GM19099 (cell line): ENCODE measurements around the gene KREMEN1.

Experiments
- POLR2A ChIP-seq: IDR thresholded peaks from 3 replicates; pipeline ENCODE4 v1.6.1; 2011; ENCODE audit warnings: low read depth; ENCODE audit not compliant: insufficient read length; ENCODE audit errors: extremely low read depth

KREMEN1 gene

GRCh38 chr22:29195118-29195963 is 122.5 kb downstream of the KREMEN1 start:
- no peak for TF ChIP-seq POLR2A

DNA sequence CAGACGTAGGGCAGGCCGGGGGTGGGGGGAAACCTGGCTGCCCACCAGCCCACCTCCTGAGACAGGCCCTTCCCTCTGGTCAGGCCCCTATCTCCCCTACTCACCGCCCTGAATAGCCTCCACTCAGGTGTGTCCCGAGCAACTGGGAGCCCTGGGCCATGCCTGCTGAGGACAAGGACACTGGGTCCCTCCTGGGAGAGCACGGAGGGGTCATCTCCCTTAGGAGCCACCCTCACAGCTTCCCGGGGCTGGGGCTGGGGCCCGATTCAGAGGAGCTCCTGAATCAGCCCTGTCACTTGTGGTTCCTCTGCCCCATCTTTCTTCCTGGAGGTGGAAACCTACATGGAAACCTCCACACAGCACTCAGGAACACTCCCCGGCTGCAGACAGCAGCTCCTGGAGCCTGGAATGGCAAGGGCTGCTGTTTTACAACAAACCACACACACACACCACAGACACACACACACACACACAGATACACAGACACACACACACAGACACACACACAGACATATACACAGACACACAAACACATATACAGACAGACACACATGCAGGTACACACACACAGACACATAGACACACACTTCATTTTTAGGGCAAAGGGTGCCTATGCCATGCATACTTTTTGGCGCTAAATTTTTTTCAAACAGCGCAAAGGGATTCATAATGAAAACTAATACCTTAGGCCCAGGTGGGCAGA is 123.3 kb downstream of the KREMEN1 start:
- TF ChIP-seq POLR2A: no peak

GRCh38 chr22:29197096-29197495 is 124.3 kb downstream of the KREMEN1 start:
- no peak for TF ChIP-seq POLR2A

DNA sequence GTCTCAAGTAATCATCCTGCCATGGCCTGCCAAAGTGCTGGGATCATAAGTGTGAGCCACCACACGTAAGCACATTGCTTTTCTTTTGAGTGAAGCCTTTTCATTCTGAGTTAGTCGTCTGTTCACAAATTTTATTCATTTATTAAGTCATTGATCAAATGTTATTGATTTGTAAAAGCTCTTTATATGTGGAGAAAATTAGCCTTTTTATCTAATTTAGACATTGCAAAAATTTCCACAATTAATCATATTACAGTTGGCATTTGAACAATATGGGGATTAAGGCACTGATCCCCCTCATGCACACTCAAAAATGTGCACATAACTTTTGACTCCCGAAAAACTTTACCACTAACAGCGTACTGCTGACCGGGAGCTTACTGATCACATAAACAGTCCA is 125.4 kb downstream of the KREMEN1 start:
- TF ChIP-seq POLR2A: no peak

DNA sequence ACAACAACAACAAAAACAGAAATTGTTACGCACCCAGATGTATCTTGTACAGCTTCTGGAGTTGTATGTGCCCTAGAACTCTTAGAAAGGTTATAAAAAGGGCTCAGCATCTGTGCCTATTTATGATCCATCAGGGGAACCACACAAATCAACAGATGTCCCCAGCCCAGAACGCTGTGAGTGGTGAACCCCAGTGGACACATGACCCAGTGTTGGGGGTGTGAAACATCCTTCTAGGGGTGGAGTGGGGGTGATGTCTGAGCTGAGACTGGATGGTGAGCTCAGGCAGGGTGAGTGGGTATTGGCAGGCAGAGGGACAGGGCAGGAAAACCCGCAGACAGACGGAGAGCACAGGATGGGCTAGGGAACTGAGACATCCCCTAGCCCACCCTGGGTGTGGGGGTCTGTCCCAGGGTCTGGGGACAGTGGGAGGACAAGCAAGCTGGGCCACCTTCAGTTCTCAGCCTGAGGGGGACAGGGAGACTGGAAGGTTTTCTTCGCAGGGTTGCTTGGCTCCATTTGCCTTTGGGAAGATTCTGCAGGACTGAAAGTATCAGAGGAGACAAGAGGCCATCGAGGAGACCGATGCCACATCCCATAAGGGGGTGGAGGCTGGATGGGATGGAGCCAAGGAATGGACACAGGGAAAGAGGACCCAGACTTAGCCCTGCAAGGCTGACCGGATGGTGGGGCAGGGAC is 127.0 kb downstream of the KREMEN1 start:
- TF ChIP-seq POLR2A: no peak

GRCh38 chr22:29200901-29201300 is 128.1 kb downstream of the KREMEN1 start:
- TF ChIP-seq POLR2A: no peak

DNA sequence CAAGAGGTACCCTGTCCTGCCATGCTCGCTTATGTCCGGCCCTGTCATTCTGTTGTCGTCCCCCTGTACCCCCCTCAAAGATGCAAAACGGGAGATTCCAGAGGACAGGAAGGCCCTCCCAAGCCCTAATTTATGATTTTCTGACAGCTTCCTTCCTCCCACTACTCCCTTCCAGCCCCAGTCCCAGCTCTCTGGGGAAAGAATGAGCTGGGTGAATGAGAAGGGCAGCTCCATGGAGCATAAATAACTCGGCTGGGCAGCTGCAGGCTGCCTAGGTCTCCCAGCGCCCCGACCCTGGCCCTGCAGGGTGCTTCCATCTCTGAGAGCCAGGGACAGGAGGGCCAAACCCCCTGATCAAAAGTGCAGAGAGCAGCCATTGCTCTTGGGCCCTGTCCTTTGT is 128.9 kb downstream of the KREMEN1 start:
- TF ChIP-seq POLR2A: no peak

GRCh38 chr22:29202212-29203192 is 129.7 kb downstream of the KREMEN1 start:
- peak; percentile 65 for TF ChIP-seq POLR2A

DNA sequence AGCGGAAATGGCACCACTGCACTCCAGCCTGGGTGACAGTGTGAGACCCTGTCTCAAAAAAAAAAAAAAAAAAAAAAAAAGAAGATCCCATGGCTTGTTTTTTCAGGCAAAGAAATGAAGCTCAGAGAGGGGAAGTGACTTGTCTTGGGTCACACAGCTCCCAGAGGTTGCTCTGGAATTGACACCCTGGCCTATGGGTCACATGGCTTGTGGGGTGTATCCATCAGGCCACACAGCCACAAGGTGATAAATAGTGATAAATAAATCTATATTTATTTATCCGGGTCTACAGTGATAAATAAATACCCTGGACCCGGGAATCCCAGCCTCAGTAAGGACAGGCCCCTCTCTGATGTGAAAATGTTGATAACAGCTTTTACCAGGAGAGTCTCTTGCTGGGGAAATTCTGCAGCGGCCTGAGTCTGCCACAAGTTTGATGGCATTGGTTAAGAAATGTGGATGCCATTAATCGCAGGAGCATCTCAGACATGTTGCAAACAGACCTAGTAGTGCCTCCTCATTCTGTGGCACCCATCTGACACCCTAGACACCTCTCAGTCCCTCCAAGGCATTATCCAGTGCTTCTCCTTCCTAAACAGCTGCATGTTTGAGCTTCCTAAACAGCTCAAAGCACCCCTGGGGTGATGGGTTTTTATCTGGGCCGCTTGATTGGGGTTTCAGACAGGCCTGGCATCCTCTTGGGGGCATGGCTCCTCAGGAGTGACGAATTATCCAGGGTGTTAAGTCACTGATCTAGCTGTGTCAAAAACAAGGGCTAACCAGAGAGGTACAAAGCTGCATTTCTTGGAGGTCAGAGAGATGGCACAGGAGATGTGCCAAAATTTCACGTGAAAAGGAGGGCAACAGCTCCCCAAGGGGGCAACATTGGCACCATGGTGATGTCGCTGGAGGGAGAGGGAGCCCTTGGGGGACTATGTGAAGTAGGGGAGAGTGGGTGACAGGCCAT is 130.9 kb downstream of the KREMEN1 start:
- TF ChIP-seq POLR2A: no peak

DNA sequence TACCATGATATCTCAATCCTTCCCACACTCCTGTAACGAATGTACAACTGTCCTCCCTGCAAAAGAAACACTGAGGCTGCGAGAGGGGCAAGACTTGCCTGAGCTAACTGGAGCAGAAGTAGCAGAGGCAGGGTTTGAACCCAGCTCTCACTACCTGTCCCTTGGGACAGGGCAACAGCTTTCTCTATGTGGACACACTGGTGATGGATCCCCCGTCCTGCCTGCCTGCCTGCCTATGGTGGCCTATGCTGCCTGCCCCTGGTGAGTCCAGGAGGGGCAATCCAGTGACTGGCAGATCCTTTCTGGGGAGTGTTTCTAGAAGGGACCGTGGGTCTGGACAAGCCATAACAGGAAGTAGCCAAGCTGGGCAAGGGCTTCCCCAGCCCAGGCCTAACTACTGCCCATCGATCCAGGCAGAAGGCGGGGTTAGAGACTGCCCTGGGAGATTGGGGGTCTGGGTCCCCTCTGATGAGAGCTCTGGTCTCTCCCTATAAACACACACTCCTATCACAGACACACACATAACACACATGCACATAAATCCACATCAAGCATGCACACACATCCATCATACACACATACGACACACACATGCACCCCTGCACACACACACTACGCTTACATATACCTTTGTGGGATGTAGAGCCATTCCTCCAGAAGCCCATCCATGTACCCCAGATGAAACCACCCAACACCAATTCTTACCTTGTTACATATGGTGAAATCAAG is 131.8 kb downstream of the KREMEN1 start:
- TF ChIP-seq POLR2A: no peak

DNA sequence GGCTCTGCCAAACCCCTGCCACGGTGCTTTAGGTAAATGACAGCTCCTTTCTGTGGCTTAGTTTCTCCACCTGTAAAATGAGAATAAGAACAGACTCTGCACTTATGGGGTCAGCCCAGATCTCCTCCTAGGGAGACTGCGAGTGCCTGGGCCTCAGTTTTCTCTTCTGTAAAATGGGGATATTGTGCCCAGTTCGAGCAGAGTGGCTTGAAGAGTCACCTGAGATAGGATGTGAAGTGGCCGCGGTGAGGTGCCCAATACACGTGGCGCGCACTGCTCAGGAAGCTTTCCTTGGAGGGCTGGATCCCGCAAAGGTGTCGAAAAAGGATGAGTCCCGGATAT is 132.4 kb downstream of the KREMEN1 start:
- TF ChIP-seq POLR2A: no peak

GRCh38 chr22:29205594-29206371 is 132.9 kb downstream of the KREMEN1 start, which contains the start of gene EMID1:
Gene EMID1, plus strand, starts transcription at chr22:29205896. Its CDS starts 143 bp downstream, at chr22:29206039.
- peak; percentile 49 for TF ChIP-seq POLR2A
